Stimulated activated CD4-positive, alpha-beta T cell treated with anti-CD3 and anti-CD28 coated beads, Interleukin-1b, Interleukin-23, amount 100 ng/mL, for 48 hours (primary cell): ENCODE data around the gene ASXL1.

ENCODE experiments used
- DNase-seq: peaks from one replicate; pipeline ENCODE4 v3.0.0-alpha.2; 2020

The ASXL1 gene

DNA sequence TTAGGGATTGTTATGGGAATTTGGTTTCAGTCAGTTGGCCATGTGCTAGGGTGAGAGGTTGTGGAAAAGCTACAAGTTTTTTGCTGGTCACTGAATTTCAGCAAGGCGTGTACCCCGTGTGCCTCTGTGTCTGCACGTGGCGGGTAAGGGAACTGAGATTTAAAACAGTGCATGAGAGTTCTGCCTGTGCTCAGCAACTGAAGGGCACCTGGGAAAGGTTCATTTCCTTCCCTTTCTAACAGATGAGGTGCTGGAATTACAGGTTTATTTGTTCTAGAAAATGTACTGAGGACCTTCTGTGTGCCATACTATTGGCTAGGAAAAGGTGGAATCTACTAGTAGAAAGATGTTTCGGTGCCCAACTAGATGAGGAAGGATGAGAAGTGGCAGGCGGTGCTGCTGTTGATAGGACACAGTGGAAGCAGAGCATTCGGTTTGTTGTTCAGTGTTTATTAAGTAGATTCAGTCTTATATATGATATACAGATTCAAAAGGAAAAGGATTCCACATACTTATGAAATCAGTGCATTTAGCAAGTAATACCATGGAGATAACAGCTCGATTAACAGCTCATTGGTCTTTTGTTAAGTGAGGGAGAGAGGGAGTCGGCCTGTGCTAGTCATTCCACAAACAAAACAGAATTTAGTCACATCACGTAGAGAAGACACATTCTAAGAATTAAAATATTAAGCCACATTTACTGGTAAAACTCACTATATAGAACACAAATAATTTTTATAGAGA is 84.7 kb downstream of the ASXL1 start:
- no peak for DNase-seq

DNA sequence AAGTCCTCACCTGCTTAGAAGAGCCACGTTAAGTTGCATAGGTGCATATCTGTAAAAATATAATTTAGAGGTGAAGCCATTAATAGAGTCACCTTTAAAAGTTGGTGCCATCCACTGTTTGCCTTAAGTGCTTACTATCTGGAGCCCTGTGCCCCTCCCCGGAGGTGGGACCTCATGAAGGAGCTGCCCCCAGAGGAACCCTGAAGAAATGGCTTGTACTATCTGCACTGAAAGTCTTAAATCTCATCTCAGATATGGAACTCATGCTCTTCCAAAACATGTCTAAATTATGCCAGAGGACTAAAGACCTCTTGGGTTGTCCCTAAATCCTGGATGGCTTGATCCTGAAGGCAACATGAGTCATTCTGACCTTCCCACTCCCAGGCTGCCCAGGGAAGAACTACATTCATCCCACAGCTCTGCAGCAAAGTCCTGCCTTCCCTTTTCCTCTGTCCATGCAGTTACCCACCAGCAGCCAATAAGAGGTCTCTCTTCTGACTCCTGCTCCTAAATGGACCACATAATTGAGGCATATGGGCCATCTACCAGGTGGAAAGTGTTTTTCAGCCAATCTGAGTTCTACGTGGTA is 85.3 kb downstream of the ASXL1 start:
- no peak for DNase-seq

DNA sequence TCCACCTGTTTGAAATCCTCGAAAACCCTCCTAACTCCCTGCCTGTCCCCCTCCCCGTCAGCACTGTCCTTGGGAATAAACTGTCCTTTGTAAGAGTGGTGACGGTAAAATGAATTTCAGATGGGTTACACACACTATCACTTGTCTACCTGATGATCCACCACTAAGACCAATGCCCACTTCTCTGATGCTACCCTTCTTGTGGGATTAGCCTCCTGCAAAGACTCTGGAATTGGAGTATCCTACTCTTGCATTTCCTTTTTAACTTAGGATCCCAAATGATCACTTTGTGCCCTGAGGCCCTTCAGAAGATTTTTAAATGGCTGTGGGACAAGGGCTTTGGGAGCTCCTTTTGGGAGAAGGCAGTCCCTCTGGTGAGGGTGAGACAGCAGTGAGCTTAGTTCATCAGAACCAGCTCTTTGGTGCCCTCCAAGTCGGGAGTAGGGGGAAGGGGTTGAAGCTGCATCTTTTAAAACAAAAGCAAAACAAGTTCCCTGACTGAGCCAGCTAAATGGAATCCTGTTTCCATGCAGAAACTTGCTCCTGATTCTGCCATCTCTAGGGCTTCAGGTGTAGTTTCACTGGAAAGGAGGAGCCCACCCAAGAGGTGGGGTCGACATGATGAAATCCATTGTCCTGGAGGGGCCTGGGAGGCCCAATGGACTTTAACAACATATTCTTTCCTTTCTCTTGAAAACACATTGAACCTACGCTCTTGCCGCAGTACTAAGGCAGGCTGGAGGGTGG is 86.5 kb downstream of the ASXL1 start:
- DNase-seq = no peak

DNA sequence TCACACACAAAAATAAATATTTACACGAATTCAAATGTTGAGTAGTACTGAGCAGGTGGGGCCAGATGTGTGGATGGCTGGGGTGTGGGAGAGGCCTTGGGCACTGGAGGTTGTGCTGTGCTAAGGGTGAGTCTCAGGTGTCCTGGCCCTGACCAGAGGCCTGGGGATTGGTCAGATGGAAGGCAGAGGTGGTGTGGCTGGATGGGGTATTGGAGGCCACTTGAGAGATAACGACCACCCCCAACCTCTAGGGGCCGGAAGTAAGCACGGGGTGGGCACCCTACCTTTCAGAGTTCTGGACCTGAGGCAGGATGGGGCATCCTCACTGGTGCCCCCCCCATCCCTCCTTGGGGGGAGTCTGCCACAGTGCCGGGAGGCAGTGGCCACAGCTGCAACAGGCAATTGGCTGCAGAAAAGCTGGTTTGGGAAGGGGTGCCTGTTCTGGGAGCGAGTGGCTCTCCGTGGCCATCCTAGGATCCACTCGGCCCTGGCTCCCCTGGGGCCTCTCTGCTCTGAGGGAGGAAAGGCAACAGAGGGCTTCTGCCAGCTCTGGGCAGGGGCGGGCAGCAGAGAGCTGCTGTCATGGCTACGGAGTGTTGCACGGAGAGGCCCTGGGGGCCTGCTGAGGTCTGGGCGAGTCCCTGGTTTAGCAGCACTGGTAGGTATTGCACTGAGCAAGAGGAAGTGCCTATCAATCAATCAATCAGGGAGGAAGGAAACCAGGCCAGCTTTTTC is 87.6 kb downstream of the ASXL1 start:
- no peak for DNase-seq

DNA sequence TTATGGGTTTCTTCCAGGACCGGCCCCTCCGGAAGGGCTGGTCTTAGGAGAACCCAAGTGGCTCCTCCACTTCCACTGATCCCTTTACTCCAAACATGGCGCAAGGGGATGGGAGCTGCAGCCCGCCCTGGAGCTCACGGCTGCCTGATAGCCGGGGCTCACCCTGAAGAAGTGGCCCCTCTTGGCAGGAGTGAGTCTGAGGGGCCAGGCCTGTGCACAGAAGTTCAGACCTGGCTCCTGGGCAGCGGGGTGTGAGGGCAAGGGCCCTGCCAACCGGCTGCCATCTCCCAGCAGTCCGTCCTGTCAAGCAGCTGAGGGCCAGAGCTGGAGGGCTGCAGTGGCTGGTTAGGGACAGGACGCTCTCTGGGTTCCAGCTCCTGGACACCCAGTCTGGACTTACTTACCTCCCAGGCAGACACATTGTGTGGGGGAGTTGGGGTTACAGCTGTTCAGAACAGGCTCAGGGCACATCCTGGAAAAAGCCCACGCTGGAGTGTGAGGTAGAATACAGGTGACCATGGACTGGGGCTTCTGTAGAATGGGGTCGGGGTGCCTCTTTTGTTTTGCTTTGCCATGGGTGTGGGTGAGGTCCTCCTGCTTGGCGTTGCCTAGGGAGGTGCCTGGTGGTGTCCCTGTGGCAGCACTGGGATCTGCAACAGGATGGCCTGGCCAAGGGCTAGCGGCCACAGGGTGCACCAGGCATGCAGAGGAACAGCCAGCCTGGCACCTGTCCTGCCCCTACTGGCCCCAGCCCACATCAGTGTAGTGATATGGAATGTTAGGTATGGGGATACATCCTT is 88.4 kb downstream of the ASXL1 start:
- no peak for DNase-seq

DNA sequence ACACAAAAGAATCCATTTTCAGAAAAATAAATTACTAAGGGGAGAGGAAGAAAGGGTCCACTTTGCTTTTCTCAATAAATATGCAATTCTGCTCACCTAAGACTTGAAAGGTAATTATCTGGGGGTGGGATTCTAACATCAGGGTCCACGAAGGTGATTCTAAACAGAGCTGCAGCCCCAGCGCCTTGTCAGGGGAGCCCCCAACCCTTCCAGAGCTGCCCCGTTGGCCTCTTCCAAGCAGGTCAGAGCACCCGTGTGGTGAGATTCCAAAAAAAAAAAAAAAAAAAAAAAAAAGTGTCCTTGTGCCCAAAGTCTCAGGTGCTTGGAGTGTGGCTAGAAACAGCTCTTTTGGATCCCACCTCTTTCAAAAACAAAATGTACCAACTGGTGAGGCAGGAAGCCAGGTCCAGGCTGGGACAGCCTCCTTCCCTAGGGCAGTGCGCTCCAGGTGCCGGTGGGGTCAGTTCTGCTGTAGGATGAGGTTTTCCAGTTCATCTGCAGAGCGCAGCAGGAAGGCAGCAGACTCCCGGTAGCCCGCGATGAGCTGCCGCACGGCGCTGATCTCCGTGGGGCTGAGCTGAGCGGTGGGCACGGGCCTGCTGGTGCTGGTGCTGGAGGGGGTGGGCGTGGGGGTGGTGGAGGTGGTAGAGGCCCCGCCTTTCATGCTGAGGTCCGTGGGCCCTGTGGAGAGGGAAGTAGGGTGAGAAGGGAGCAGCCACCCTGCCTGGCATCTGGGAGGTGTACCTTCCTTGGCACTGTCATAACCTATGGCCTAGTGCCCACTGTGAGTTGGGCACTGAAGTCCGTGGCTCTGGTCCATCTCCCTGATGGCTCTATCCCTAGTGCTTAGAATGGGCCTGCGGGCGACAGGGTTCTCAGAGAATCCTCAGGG is 89.3 kb downstream of the ASXL1 start:
- DNase-seq = no peak

DNA sequence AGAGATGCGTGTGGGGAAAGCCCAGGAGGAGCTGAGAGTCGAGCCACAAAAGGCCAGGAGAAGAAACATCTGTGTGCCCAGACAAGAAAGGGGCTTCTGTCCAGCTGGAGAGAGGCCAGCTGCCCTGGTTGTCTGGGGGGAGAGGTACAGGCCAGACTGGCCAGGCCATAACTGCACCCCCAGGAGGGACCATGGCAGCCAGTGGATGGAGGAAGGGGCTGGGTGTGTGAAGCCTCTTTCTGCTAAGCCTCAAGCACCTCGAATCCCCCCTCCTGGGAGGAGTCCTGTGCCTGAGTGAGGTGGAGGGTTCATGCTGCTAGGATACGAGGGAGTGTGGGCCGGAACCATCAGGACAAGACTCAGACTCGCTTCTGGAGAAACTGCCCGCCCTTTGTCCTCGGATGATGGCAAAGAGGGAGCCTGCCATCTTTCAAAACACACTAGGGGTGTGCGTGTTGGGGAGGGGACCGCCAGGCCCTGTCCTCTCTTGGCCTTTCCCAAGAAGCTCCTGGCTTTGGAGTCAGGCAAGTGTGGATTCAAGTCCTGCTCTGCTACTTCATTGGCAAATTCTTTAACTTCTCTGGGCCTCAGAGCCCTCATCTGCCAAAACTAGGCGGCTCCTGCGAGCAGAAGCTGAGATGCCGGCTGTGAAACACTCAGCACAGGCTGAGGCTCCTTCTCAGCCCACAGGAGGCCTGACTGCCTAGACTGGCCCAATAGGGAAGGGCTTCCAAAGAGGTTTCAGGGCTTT is 90.3 kb downstream of the ASXL1 start:
- no peak for DNase-seq

DNA sequence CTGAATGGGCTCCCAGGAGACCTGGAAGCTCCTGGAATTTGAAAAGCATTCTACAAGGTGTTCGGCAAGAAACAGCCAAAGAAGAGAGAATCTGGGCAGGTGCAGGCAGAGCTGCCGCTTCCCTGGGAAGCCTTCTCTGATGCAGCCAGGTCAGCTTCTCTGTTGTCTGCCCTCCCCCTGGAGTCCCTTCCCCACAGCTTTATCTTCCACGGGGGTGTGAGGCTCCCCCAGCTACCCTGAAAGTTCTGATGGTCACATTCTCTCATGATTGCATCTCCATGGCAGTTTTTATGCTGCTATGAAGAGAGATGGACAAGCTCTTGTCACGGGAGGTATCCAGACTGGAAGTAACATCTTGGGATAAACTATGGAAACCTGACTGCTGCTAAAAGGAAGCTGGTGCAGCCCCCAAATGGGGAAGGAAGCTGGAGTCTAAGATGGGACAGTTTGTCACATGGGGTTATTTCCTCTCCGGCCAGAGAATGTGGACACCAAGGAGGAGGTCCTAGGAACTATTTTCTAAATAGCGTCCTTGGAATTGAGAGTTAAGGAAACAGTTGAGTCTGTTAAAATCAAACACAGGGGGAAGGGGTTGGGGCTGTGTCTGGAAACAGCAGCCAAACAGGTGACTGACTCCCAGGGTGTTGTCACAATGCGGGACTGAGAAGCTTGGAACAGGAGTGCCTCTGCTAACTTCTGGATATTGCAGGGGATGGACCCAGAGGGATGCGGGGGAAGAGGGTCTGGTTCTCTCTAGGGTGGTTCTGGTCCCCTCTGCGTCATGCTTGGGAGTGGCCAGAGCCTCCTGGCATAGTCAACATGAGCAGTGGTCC is 91.1 kb downstream of the ASXL1 start:
- DNase-seq = no peak

DNA sequence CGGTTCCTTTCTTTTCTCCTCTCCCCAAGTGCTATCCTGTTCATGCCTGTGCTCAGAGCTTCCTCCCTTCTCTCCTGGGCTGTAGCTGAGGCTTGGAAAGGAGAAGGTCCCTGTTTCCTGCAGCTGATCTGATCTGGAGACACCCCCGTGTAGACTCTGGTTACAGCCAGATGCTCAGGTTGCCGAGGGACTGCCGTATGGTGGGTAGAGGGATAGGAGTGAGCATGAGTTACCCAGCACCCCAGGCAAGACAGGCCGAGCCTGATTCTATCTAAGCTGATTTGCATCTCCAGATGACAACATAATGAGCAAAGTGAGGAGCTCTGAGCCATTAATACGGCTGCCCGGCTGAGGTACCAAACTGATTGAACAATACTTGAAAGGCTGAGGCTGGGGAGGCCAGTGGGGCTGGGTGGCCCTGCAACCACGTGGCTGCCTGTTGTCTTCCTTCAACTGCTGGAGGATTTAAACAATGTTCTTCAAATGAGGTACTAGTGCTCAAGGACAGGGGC is 91.8 kb downstream of the ASXL1 start:
- DNase-seq = no peak

DNA sequence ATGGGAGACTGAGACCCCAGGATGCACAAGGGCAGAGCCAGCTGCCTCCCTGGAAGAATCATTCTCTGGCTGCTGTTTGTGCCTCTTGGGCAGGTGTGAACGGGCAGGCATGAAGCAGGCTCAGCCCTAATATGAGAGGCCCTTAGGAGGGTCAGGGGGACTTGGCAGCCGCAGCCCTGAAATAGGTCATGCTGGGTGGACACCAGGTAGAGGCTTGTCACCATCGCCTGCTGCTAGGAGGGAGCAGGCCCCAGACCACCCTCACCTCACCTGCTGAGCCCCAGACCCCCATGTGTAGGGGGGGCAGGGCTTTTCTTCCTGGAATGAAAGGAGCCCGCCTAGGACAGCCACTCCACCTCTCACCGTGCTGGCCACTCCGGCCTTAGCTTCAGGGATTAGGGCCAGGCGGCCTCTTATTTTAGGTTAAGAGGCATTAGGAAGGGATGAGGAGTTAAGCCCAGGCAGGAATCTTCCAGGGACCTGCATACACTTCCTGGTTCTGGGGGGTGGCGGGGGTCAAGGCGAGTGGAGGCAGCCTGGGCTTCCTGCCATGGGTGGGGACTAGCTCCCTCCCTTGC is 92.4 kb downstream of the ASXL1 start:
- no peak for DNase-seq

DNA sequence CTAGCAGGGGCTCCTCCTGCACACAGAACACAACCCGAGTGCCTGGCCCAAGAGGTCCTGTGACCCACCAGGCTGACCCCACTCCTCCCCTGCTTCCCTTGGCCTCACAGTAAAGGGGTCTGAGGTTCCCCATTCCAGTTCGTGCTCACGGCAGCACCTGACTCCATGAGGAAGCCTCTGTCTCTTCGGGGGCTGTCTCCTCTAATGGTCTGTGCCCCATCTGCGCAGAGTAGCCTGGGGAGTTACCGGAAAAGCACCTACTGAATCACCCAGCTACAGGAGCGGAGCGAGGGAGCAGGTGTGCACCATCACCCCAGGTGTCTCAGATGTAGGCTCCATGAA is 93.2 kb downstream of the ASXL1 start:
- DNase-seq = no peak

DNA sequence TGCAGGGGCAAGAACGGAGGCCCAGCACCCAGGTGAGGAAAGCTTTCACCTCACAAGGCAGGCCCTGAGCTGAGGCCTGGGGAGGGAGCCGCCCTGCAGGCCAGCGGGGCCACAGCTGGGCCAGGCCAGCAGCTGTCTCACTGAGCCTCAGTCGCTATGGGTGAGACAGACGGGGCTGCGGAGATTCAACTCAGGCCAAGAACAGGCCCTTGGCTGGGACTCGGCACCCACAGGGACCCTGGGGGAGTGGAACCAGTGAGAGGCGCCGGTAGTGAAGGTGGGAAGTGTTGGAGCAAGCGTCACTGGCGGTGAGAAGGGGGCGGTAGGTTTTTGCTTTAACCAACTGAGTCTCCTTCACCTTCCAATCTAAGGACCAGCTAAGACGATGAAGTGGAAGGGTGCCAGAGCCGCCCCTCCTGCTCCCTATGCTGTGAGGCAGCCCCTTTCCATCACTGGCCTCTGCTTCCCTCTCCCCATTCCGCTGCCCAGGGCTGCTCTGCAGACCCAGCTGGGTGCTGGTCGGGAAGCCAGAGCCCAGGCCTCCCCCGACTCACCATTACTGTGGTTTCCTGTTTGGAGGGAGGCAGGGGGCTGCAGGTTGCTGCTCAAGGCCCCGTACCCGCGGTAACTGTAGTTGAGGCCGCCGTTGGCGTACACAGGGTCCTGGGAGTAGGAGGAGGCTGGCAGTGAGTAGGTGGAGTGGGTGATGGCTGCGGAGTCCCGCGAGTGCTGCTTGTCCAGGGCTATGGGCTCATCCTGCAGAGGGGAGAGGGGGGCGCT is 93.7 kb downstream of the ASXL1 start:
- DNase-seq = no peak

DNA sequence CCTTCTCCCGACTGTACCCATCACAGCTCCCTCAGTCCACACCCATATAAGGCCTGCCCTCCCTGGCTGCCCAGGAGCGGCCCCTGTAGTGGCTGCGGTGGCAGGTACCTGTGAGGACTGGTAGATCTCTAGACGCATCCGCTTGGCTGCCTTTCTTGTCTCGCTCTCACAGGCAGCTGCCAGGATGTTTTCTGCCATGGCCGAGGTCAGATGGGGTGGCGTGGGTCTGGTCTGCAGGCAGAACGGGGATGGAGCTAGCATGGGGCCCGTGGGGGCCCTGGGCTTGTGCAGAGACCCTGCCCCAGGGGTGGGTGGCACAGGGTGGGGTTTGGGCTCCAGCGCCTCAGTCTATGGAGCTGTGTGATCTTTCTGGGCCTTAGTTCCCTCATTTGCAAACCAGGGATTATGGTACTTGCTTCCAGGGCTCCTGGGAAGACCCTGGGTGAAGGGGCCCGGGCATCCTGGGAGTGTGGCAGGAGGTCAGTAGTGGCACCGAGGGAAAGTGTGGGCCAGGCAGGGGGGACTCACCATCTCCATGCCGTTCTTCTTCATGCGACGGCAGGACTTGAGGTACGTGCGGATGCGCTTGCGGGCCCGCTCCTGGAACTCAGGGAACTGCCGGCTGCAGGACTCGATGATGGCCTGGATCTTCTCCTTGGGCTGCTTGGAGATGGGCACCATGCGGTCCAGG is 94.8 kb downstream of the ASXL1 start:
- no peak for DNase-seq

DNA sequence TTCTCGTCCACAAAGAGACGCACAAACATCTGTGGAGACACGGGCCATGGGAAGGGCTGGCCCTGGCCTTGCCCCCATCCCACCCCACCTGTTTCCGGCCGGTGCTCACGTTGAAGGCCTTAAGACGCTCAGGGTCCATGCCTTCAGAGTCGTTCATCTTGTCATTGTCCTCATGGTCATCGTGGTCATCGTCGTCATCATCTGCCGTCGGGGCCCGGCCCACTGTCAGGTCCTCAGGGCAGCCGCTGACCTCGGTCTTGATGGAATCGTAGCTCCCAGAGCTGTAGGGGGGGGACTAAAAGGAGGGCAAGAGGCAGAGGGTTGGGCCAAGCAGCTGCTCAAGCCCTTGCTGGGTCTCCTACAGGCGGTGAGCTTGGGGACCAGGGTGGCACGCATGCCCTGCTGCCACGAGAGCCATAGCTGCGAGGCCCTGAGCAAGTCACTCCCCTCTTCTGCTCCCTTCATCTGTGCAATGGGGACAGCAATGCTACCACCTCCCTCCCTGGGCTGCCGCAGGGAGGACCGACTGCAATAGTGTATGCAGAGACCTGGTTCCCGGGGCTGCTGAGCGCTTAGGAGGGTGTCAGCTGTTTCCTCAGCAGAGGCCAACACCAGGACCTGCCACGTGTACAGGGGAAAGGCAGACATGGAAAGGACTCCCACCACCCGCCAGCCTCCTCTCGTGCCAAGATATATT is 95.5 kb downstream of the ASXL1 start:
- no peak for DNase-seq

DNA sequence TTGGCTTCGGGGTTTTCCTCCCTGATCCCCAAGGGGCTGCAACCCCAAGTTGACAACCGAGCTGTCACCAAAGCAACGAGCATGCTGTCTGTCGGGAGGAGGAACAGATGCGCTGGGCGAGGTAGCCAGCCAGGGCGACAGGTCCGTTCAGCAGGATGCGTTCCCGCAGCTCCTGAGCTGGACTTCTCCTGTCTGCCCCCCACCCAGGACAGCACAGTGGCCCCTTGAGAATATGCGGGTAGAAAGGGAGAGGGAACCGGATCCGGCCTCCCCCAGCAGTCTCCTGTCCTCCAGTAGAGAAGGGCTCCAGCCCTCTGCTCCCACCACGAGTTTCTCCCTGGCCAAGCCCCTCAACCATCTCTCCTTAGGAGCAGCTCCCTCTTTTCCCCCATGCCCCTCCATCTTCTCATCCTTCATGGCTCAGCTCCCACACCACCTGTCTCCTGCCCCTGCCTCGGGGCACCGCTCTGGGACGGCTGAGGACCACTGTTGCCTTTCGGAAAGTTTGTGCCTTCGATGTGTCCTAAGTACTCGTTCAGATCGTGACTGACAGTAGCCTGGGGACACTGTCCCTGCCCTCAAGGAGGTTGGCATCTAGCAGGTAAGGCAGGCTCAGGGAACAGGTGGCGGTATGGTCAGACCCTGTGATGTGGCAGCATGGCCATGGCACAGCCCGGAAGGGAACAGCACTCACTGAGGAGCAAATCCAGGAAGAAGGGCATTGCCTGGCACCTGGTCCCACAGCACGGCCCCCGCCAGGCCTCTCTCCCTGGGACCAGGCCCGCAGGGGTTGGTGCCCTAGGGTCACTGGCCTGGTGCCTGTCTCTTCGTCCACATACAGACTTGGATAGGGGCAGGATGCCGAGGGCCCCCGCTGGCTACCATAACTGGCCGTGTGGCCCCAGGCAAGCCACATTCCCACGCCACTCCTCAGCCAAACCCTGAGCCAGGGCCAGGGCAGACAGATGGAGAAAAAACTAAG is 96.3 kb downstream of the ASXL1 start:
- DNase-seq = no peak
